ENCODE results near the gene LAMP1.

The LAMP1 gene

DNA sequence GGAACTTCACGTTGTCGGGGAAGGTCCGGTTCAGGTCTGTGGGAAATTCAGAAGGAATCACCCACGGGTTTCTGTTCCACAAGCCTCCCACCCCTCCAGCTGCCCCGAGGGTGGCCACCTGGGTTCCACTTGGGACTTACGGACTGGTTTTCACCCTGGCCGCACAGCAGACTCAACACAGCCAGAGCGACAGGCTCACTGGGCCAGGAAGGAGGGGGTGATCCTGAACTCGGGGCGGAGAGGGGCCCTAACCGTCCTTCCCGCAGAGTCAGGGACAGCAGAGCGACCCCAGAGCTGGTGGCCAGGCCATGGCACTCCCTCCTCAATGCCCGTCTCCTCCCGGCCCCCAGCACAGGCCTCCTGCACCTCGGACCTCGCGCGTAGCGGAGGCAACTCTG lies 53.9 kb downstream of the LAMP1 start:
- peak overlapping the region; percentile 58 for H3K27ac ChIP-seq

DNA sequence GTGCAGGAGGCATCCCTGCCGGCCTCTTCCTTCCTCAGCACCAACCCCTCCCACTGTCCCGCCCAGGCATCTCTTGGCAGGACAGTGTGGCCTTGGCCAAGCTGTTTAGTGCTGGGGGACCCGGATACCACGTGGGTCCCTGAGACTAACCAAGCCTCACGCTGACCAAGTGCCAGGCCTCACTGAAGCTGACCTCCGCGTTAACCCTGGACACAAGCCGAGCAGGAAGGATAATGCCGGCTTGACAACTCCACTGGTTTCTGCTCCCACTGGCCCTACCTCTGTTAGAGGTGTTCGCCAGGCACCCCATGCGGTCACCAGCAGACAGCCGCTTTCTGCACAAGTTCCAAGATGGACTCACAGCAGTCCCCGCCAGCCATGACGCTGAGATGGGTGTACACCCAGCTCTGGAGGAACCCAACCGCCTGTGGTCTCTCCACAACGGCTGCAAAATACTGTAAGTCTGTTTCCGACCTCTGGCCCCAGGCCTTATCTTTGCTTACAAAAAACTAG lies 54.5 kb downstream of the LAMP1 start:
- TF ChIP-seq ZFX (IDR thresholded peaks at IDR 0.05), result no peak
- peak overlapping the region; percentile 58 for H3K27ac ChIP-seq

More for the DNA sequence above, 53.9 kb downstream of the LAMP1 start:
- TF ChIP-seq, protein P1, sequence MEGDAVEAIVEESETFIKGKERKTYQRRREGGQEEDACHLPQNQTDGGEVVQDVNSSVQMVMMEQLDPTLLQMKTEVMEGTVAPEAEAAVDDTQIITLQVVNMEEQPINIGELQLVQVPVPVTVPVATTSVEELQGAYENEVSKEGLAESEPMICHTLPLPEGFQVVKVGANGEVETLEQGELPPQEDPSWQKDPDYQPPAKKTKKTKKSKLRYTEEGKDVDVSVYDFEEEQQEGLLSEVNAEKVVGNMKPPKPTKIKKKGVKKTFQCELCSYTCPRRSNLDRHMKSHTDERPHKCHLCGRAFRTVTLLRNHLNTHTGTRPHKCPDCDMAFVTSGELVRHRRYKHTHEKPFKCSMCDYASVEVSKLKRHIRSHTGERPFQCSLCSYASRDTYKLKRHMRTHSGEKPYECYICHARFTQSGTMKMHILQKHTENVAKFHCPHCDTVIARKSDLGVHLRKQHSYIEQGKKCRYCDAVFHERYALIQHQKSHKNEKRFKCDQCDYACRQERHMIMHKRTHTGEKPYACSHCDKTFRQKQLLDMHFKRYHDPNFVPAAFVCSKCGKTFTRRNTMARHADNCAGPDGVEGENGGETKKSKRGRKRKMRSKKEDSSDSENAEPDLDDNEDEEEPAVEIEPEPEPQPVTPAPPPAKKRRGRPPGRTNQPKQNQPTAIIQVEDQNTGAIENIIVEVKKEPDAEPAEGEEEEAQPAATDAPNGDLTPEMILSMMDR (conservative IDR thresholded peaks at IDR 0.05), result no peak
- no peak for TF ChIP-seq ZFX (IDR thresholded peaks at IDR 0.05)

DNA sequence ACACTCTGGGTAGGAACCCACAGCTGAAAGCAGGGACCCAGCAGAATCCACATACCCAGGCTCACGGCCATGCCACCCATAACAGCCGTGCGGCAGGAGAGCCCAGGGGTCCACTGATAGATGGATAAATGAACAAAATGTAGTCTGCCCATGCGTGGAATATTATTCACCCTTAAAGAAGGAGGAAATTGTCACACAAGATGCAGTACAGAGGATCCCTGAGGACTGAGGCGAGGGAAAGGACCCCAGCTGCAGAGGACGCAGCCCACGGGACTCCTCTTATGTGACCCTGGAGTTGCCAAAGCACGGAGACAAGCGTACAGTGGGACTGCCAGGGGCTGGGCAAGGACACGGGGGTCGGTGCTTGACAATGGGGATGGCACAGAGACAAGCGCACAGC lies 56.2 kb downstream of the LAMP1 start:
- no peak overlapping the region for H3K27ac ChIP-seq
- TF ChIP-seq ZFX (IDR thresholded peaks at IDR 0.05), result no peak
- TF ChIP-seq, protein P1 (conservative IDR thresholded peaks at IDR 0.05), result no peak

DNA sequence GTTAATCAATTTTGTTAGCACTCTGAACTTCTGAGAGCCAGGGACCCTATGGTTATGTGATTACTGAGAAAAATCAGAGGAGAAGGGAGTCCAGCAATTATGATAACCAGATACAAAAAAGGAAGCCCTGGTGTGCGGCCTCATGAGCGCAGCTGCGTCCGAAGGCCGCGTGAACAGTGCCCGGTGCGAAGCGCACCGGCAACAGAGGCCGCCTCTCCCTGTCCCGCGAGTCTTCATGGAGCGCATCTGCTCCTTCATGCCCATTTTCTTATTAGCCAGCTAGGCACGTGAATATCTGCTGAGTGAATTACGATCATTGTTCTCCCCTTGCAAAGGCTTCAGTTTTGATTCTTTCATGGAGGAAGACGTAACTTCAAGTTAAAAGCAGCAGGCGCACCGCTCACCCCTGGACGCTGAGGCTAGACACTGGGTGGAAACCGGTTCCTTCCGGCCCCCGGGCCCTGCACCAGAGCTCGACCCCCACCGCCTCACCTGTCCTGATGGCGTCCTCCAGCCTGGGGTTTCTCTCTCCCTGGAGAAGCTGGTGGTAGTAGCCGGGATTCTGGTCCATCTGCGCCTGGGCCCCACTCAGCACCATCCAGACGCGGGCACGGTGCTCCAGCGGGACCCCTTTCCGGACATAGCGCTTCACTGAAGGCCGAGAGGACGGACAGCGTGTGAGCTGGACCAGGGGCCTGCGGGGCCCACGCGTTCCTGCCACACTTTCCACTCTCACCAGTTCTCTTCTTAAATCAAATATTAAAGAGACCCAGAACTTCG lies 58.0 kb downstream of the LAMP1 start:
- no peak overlapping the region for H3K27ac ChIP-seq
- TF ChIP-seq ZFX (IDR thresholded peaks at IDR 0.05), result no peak
- TF ChIP-seq, protein P1 (conservative IDR thresholded peaks at IDR 0.05), result no peak

DNA sequence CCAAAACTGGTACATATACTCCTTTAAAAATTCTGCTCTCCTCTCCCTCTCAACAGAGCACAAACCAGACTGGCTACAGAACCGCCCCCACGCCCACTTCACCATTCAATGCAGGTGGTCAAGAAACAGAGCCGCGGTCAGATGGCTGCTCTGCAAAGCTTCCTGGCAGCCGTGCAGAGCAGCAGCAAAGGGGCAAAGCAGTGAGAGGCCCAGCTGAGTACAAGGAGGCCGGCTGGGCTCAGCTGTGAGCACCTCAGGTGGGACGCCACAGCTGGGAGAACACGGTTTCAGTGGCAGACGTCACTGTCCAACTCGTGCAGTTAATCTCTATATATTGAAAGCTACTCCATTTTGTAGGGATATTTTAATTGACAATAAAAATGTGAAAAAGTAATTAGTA lies 58.6 kb downstream of the LAMP1 start:
- no peak overlapping the region for H3K27ac ChIP-seq
- TF ChIP-seq, protein P1 (conservative IDR thresholded peaks at IDR 0.05), result no peak
- no peak for TF ChIP-seq ZFX (IDR thresholded peaks at IDR 0.05)

DNA sequence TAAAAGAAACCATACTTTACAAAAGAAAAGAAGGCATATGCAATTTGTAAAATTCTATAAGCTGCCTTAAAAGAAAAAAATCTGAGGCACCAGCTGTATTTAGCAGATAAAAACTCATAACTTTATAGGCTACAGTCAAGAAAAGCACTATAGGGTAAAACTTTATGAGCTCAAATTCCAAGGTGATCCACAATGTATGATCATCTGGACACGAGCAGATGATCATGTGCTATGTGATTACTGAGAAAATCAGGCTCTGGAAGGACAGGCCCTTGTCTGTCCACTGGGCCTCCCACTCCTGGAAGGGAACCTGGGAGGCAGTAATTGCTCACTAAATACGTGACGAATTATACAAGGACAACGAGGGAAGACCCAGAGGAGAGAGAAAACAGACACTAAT lies 59.6 kb downstream of the LAMP1 start:
- TF ChIP-seq, protein P1 (conservative IDR thresholded peaks at IDR 0.05), result no peak
- no peak for TF ChIP-seq ZFX (IDR thresholded peaks at IDR 0.05)
- H3K27ac ChIP-seq, result no peak overlapping the region

DNA sequence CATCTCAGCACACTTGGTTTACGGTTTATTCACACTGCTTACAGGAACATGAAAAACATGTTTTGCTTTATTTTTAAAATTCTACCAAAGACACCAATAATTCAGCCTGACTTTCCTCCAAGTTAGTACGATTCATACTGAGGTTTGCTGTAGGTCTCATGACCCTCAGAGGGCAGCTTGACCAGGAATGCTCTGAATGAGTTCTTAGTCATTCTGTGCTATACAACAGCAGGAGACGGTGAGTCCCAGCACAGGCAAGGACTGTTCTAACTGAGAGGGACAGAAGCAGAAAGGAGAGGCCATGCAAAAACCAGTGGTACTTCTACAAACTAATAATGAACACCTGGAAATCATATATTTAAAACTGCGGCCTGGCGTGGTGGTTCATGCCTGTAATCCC lies 60.5 kb downstream of the LAMP1 start:
- no peak for TF ChIP-seq ZFX (IDR thresholded peaks at IDR 0.05)
- TF ChIP-seq, protein P1 (conservative IDR thresholded peaks at IDR 0.05), result no peak
- no peak overlapping the region for H3K27ac ChIP-seq

All from C4-2B (cell line).